Choroid plexus epithelial cell (primary cell): ENCODE results near the gene LCN2.
A peak's percentile ranks its signal among the peaks of the same experiment; 100 is the strongest.

Experiments
- DNase-seq: peaks from one replicate; pipeline ENCODE4 v3.0.0-alpha.2; 2010; ENCODE audit warnings: low read depth
- H3K4me3 ChIP-seq: 2 replicates; pipeline ENCODE4 v1.5.1; 2011; ENCODE audit warnings: low read depth, mild to moderate bottlenecking, control low read depth, low read length, moderate library complexity
- TF ChIP-seq, protein P1 (sequence below): conservative IDR thresholded peaks from 2 replicates; pipeline ENCODE4 v1.5.1; 2011; ENCODE audit warnings: low read depth, mild to moderate bottlenecking, control low read depth, inconsistent platforms, low read length, moderate library complexity

The LCN2 gene

DNA sequence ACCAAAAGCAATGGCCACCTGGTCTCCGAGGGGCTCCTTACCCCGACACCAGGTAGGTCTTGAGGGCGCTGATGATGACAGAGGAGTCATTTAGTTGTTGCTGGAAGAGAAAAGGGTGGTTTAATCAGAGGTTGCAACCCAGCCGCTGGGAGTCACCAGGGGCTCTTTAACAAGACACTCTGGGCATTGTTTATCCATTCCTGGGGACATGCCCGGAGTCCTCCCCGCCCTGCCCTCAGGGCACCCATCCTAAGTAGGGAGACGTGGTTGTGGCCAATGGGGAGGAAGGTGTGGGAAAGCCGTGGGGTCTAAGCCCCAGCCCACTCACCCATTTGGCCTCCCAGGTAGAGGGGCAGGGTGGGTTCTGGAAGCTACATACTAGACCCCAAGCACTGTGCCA lies 24.8 kb upstream of the LCN2 start:
- TF ChIP-seq, protein P1, sequence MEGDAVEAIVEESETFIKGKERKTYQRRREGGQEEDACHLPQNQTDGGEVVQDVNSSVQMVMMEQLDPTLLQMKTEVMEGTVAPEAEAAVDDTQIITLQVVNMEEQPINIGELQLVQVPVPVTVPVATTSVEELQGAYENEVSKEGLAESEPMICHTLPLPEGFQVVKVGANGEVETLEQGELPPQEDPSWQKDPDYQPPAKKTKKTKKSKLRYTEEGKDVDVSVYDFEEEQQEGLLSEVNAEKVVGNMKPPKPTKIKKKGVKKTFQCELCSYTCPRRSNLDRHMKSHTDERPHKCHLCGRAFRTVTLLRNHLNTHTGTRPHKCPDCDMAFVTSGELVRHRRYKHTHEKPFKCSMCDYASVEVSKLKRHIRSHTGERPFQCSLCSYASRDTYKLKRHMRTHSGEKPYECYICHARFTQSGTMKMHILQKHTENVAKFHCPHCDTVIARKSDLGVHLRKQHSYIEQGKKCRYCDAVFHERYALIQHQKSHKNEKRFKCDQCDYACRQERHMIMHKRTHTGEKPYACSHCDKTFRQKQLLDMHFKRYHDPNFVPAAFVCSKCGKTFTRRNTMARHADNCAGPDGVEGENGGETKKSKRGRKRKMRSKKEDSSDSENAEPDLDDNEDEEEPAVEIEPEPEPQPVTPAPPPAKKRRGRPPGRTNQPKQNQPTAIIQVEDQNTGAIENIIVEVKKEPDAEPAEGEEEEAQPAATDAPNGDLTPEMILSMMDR: no peak
- no peak for DNase-seq
- no peak overlapping the region for H3K4me3 ChIP-seq

DNA sequence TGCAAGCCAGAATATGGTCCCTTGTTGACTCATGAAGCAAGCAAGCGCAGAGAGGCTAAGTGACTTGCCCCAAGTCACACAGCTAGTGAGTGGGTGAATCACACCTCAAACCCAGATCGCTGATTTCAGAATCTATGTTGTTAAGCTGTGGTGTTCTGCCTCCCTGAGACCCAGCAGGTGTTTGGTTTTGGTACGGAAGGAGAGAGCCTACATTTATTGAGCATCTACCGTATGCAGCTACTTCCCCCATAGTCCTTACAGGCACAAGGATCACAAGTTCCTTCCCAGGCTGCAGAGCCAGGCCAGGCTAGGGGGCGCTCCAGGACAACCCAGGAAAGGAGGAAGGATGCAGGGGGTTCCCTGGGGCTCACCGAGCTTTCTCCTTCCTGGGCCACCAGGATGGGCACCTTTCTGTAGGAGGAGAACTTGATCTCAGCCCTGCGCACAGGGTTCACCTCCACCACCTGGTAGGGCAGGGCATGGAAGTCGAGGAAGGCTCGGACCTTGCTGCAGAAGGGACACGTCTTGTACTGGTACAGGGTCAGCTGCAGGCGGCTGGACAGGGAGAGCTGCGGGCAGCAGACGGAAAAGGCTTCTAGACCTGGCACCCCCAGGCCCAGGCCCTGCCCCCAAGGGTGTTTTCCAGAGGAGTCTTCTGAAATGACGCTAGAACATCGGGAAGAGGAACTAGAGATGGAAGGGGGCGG lies 24.2 kb upstream of the LCN2 start:
- no peak overlapping the region for H3K4me3 ChIP-seq
- DNase-seq: peak; percentile 78
- TF ChIP-seq, protein P1: peak; percentile 80

DNA sequence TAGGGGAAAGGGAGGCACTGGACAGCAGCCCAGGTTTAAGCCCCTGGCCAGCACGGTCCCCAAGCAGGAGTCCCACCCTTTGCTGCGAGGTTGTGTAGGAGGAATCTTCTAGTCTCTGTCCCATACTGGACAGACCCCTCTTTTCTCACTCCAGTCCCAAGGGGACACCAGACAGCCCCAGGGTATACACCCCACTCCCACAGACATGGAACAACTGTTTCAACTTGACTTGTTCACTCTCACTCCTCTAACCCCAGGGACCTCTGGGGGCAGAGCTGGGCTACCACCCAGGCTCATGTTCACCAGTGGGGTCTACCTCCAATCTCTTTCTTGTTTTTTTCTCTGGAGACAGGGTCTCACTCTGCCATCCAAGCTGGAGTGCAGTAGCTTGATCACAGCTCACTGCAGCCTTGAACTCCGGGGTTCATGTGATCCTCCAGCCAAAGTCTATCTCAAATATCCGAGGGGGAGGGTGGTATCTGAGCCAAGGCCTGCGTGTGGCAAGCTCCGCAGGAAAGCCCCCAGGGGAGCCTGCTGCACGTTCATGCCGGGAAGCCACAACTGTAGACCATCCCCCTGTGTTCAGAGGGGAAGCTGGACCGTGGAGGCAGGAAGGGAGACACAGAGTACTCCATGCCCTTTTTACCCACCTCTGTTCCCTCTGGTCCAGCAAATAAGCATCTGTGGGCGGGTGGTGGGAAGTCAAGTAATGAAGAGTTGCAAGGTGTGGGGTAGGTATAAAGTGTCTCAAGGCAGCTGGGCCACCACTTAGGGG lies 23.5 kb upstream of the LCN2 start:
- TF ChIP-seq, protein P1: no peak
- peak; percentile 43 for DNase-seq
- peak overlapping the region; percentile 23 for H3K4me3 ChIP-seq

DNA sequence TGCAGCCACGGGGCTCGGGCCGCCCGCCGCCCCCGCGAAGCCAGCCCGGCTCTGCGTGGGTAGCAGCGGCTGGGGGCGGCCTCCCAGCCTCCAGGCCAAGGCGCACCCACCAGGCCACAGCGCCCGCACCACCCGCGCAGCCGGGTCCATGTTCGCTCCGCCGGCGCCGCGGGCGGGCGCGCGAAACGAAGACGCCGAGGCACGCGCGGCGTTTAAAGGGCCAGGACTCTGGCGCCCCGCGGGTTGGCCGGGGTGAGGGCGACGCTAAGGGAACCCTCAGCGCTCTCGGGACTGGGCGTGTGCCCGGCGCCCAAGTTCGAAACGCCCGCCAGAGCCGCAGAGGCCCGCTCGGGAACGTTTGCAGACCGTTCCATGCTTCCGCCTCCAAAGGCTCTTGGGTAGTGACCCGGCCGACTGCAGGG lies 21.7 kb upstream of the LCN2 start, which contains the start of gene PTGES2:
Gene PTGES2, minus strand, starts transcription at position 162 of the 422 bp plus-strand sequence. Its CDS starts 12 bp downstream, at position 150.
- peak within 1 kb of the TSS; percentile 95 for H3K4me3 ChIP-seq
- DNase-seq: peak; percentile 85
- TF ChIP-seq, protein P1: no peak

DNA sequence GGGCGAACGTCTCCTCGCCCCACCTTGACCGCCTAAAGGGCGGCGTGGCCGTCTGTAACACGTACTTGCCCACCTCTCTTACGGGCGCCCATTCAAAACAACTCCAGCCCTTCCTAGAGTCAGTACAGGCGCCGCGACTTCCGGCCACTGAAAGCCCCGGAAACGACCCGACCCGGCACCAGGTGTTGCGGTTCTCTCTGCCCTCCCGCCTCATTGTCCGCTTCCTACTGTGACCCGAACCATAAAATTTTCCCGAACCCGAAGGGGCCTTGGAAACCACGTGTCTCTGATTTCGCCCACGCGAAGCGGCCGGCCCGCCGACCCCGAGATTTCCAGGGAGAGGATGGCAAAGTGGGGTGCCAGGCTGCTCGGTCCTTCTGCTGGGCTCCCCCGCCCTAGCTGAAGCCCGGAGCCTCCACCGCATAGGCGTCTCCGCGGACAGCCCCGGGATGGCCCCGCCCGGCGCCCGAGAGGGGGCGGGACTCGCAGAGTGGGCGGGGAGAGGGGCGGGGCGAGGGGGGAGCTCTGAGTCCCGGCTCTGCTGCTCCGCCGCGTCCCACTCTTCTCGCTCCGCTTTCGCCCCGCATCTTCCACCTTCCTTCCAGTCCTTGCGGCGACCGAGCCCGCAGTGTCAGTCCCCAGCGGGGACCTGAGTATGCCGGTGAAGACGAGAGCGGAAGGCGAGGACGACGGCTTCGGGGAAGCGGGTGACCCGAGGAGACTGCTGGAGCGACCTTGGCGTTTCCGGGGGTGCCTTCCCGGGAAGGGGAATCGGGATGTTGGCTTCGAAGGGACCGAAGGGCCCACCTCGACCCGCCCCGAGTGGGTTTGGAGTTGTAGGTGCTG lies 21.0 kb upstream of the LCN2 start:
- TF ChIP-seq, protein P1: no peak
- peak; percentile 94 for DNase-seq

DNA sequence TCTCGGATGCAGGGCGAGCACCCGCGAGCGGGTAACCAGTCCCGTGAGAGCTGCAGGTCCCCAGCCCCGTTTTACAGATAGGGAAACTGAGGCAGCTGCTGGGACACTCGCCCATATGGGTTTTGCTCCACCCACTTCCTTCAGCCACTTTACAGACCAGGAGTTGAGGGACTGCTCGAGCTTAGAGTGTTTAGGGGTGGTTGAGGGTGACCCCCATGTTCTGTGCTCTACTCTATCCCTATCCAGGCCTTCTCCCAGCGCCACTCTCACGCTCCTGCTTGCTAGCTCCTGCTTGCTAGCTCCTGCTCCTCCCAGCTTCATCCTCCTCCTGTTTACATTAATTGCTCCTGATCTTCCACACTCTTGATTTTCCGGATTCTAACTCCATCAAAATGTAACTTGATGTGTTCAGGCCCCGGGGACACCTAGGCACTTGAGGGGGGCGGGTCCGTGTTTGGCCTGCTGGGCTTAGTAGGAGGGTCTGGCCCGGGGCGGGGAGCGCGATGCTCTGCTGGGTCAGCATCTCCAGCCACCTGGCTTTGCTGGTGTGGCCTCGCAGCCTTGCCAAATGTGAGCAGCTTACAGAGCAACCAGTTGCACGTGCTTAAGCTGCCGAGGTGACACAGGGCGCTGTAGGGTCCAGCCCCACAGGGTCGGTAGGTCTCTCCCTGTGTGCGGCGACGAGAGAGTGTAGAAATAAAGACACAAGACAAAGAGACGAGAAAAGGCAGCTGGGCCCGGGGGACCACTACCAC lies 20.2 kb upstream of the LCN2 start:
- DNase-seq: no peak
- TF ChIP-seq, protein P1: no peak
- H3K4me3 ChIP-seq: peak overlapping the region; percentile 95

More for the DNA sequence above, 21.0 kb upstream of the LCN2 start:
- H3K4me3 ChIP-seq: peak overlapping the region; percentile 95
